HG02973 (cell line): ENCODE results near the gene METTL15.
"Not testable (repeated sequence)": the region's sequence is repeated elsewhere in the genome, so short reads cannot be mapped to it uniquely, and the experiment has no call there.

Experiments used
- ATAC-seq: cut with Tn5 transposase; IDR thresholded peaks from one replicate; pipeline ENCODE4 v1.9.1; 2021; ENCODE audit warnings: moderate library complexity; ENCODE audit not compliant: unreplicated experiment

Gene METTL15

GRCh38 chr11:28195449-28195848 lies 87.3 kb downstream of the METTL15 start:
- ATAC-seq: no peak

- ATAC-seq: no peak
Observed at GRCh38 chr11:28209906-28210305, 101.7 kb downstream of the METTL15 start.

- ATAC-seq: not testable (repeated sequence)
Observed at GRCh38 chr11:28222063-28222462, 113.9 kb downstream of the METTL15 start.

GRCh38 chr11:28223577-28223976 lies 115.4 kb downstream of the METTL15 start:
- ATAC-seq: no peak

- no peak for ATAC-seq
Observed at GRCh38 chr11:28223994-28224393, 115.8 kb downstream of the METTL15 start.

- no peak for ATAC-seq
Observed at GRCh38 chr11:28227460-28227859, 119.3 kb downstream of the METTL15 start.

GRCh38 chr11:28228196-28228895 lies 120.2 kb downstream of the METTL15 start:
- ATAC-seq: no peak

GRCh38 chr11:28231475-28231874 lies 123.3 kb downstream of the METTL15 start:
- no peak for ATAC-seq

GRCh38 chr11:28232649-28233048 lies 124.5 kb downstream of the METTL15 start:
- ATAC-seq: no peak

GRCh38 chr11:28241760-28242159 lies 133.6 kb downstream of the METTL15 start:
- no peak for ATAC-seq

- ATAC-seq: no peak
Observed at GRCh38 chr11:28242596-28242995, 134.4 kb downstream of the METTL15 start.

GRCh38 chr11:28243061-28243460 lies 134.9 kb downstream of the METTL15 start:
- ATAC-seq: no peak

GRCh38 chr11:28243581-28243980 lies 135.4 kb downstream of the METTL15 start:
- no peak for ATAC-seq

- no peak for ATAC-seq
Observed at GRCh38 chr11:28245131-28245530, 136.9 kb downstream of the METTL15 start.

- ATAC-seq: no peak
Observed at GRCh38 chr11:28250192-28250591, 142.0 kb downstream of the METTL15 start.

GRCh38 chr11:28251257-28251656 lies 143.1 kb downstream of the METTL15 start:
- ATAC-seq: no peak

- no peak for ATAC-seq
Observed at GRCh38 chr11:28257761-28258160, 149.6 kb downstream of the METTL15 start.

GRCh38 chr11:28259177-28259843 lies 151.1 kb downstream of the METTL15 start:
- ATAC-seq: no peak

GRCh38 chr11:28268925-28269324 lies 160.7 kb downstream of the METTL15 start:
- ATAC-seq: no peak

- ATAC-seq: no peak
Observed at GRCh38 chr11:28269586-28269985, 161.4 kb downstream of the METTL15 start.

- not testable (repeated sequence) for ATAC-seq
Observed at GRCh38 chr11:28272247-28272646, 164.1 kb downstream of the METTL15 start.

- no peak for ATAC-seq
Observed at GRCh38 chr11:28274216-28274615, 166.0 kb downstream of the METTL15 start.

- ATAC-seq: no peak
Observed at GRCh38 chr11:28284196-28284595, 176.0 kb downstream of the METTL15 start.
